Measurements from ENCODE around the gene TMEM253. TPM values are rescaled to one million over a fixed set of nuclear protein-coding genes. Genes with fewer than 3 reads are reported as not detected.

The TMEM253 gene
- 0.27 TPM in 1 of 2 replicates, not detected in the other for total RNA-seq (ENCODE audit: low replicate concordance)

GRCh38 chr14:21100931-21101330, at the start of gene TMEM253:
Gene TMEM253 (plus strand): TSS chr14:21101066. CDS start chr14:21101344, 278 bp downstream.
- no peak for TF ChIP-seq CTCF (IDR thresholded peaks at IDR 0.05; ENCODE audit: insufficient read depth, low read length)
- H3K4me3 ChIP-seq (ENCODE audit: low read depth, low read length): no peak within 1 kb of the TSS
- no peak for DNase-seq (ENCODE audit: low read depth)

- H3K4me3 ChIP-seq (ENCODE audit: low read depth, low read length): no peak overlapping the region
- DNase-seq (ENCODE audit: low read depth): no peak
- TF ChIP-seq CTCF (IDR thresholded peaks at IDR 0.05; ENCODE audit: insufficient read depth, low read length): no peak
Measured at GRCh38 chr14:21053184-21054122, 47.4 kb upstream of the TMEM253 start.

GRCh38 chr14:21054123-21054767, 46.6 kb upstream of the TMEM253 start:
- no peak for DNase-seq (ENCODE audit: low read depth)
- no peak overlapping the region for H3K4me3 ChIP-seq (ENCODE audit: low read depth, low read length)
- TF ChIP-seq CTCF (IDR thresholded peaks at IDR 0.05; ENCODE audit: insufficient read depth, low read length): no peak

GRCh38 chr14:21054768-21055145, 46.1 kb upstream of the TMEM253 start:
- DNase-seq (ENCODE audit: low read depth): no peak
- no peak overlapping the region for H3K4me3 ChIP-seq (ENCODE audit: low read depth, low read length)
- TF ChIP-seq CTCF (IDR thresholded peaks at IDR 0.05; ENCODE audit: insufficient read depth, low read length): no peak

GRCh38 chr14:21055432-21056117, 45.3 kb upstream of the TMEM253 start:
- DNase-seq (ENCODE audit: low read depth): no peak
- TF ChIP-seq CTCF (IDR thresholded peaks at IDR 0.05; ENCODE audit: insufficient read depth, low read length): no peak
- H3K4me3 ChIP-seq (ENCODE audit: low read depth, low read length): no peak overlapping the region

- DNase-seq (ENCODE audit: low read depth): no peak
- TF ChIP-seq CTCF (IDR thresholded peaks at IDR 0.05; ENCODE audit: insufficient read depth, low read length): no peak
- no peak overlapping the region for H3K4me3 ChIP-seq (ENCODE audit: low read depth, low read length)
Measured at GRCh38 chr14:21056520-21057163, 44.2 kb upstream of the TMEM253 start.
